GM18867 (cell line): ENCODE results near the gene CCRL2.
"Not testable (repeated sequence)": the region's sequence is repeated elsewhere in the genome, so short reads cannot be mapped to it uniquely, and the experiment has no call there.

ENCODE experiments used
- ATAC-seq: cut with Tn5 transposase; IDR thresholded peaks from one replicate; pipeline ENCODE4 v1.9.1; 2021; ENCODE audit warnings: mild to moderate bottlenecking, moderate library complexity; ENCODE audit not compliant: unreplicated experiment

CCRL2 gene

DNA sequence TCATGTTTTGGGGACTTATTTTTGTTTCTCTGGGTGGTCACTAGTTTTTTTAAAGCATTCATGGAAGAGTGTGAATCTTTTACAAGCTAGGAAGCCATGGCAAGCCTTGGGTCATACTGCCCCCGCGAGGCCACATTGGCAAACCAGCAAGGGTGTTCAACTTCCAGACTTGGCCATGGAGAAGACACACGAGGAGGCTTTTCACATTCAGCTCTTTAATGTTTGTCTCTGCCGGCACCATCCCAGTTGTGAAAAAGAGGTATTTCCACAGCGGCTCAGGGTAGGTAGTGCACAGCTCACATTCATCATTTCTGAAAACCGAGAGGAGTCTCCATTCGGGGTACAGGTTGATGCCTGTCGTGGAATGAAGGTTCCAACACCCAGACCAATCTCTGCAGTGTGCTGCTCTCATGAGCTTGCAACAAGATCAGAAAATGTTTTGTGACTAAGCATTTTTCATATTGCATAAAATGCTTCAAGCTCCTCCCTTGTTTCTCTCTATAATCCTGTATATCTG is 28.6 kb upstream of the CCRL2 start:
- no peak for ATAC-seq

DNA sequence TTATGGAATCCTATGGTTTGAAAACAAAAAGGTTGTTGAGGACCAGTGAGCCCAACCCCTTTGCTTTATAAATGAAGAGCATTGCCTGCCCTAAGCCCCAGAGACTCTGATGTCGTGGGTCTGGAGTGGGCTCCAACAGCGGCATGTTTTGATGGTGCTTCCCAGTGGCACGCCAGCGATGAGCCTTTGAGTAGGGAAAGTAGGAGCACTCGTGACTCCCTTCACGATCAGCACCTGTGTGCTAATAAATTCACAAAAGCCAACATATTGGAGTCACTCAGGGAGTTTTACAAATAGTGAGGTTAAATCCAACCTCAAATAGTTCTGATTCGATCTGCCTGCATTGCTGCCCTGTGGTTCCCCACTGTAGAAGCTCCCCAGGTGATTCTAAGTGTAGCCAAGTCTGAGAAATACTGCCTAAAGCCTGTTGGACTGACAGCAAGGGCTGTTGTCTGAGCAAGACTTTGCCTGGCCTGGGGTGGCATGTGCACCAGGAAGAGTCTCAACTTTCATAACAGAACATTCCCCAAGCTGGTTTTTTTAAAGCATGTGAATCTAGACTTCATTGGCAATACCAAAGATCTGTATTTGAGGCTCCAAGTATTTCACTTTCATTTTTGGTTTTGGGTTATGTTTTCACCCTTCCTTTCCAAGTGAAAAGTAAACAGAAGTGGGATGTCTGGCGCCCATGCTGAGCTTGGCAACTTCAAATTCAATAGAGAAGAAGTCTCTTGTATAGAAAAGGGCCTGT is 26.4 kb upstream of the CCRL2 start:
- ATAC-seq = no peak

DNA sequence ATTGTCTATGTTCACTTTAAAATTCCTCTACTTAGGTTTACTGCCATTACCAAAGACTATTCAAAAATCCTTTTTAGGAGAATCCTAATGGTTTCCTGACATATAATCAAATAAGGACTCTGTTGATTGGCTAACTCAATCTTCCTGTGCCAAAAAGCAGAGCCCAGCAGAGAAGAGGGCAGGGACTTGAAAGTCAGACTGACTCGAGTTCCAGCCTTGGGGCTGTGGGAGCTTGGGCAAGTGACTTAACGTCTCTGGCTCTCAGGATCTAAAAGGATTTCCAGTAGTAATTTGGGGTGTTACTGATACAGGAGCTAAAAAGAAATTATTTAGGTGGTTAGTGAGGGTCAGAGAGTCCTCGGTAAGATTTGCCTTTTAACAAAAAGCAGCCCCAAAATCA is 25.4 kb upstream of the CCRL2 start:
- ATAC-seq = no peak

DNA sequence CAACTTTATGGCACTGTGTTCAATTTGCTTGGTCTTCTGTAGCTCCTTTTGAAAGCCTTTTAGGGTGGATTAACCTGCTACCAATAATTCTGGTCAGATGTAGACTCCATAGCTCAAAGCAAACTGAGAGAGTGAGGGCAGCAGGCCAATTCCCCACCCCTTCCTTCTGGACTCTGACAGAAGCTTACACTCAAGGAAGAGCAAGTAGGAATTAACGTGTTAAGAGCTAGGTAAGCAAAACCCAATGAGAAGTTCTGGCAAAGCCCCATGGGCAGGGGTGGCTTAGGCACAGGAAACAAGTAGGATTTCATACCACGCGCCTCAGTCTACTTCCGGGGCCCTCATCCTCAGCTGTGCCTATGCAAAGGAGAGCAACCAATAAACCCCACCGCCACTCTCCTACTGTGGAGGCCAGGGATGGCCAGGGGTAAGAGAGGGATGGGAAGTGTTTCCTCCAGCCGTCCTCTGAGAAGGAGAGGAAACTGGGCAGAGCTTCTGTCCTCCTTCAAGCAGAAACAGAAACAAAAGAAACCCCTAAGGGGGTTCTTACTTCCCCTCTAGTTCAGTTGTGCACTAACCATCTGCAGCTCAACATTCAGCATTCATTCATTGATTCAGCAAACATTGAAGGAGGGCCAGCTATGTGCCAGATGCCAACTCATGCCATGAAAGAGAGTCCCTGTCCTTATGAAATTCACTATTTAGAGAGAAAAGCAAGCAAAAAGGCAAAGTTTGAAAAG is 23.7 kb upstream of the CCRL2 start:
- ATAC-seq = no peak

DNA sequence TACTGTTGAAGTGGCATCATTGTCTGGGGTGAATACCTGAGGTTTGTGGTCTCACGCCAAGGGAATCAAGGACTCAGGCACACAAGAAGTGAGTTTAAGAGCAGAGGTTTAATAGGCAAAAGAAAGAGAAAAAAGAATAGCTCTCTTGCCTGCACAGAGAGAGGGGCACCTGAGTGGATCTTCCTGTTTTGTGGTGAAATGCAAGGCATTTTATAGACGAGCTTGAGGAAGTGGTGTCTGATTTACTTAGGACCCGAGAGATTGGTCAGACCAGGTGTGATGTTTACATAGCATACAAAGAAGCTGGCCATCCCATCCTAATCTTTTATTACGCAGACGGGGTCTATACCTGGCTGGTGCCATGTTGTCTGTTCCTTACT is 23.1 kb upstream of the CCRL2 start:
- no peak for ATAC-seq

DNA sequence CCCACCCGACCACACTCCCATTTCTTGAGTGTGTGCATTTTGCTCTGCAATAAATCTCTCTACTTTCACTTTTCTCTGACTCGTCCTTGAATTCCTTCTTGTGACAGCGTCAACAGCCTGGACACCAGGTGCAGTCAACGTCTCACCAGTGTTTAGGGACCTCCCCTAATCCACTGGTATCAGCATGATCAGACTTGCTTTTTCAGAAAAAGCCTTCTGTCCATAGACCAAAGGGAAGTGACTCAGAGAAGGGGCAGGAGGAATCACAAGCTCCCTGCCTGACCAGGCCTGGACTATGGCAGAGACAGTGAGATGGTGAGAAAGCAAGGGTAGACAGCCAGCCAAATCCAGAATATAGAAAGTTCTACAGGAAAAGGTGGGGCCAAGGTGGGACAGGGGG is 20.9 kb upstream of the CCRL2 start:
- ATAC-seq = no peak

DNA sequence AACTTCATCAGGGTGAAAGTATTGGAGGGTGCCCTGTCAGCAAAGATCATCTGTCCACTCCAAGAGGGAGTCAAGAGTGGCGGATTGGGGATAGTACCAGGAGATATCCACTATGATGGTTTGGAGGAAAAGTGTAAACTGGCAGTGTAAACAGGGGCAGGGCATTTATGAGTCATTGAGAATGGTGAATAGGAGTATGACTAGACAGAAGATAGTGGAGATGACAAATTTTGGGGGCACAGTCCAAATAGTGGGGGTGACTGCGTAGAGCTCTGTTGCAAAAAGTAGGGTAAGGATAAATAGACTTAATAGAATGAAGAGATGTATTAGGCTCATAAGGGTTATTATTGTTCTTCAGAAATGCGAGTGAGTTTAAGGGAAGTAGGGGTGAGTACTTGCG is 18.2 kb upstream of the CCRL2 start:
- ATAC-seq = not testable (repeated sequence)

DNA sequence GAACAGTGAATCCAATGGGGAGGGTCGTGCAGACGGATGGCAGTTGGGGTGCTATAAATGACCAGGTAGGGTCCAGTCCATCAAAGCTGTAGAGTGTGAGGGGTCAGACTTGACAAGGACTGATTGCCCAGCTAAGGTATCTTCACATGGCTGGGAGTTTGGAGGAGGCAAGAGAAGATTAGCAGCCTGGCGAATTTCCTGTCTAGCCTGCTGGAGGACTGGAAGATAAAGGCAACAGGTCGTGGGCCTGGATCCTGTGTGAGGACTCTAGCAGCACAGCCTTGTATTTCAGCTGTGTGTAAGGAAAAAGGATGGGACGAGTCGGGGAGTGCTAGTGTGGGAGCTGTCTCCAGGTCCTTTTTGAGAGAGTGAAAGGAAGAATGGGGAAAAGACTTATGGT is 17.8 kb upstream of the CCRL2 start:
- ATAC-seq = no peak

DNA sequence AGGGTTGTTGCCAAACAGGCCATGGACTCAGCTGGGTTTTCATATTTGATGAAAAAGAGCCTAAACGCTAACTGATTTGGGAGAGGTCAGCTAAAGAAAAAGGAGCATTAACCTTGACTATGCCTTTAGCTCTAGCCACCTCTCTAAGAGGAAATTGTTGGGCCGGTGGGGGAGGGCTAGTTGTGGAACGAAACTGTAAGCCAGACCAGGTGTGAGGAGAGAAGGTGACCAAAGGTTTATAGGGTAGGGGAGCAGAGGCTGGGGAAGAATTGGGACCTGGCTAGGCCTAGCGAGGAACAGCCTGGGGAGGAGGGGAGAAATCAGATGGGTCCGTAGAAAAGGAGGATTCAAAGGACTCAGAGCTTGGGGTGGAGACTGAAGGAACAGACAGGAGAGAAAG is 15.5 kb upstream of the CCRL2 start:
- ATAC-seq = not testable (repeated sequence)

DNA sequence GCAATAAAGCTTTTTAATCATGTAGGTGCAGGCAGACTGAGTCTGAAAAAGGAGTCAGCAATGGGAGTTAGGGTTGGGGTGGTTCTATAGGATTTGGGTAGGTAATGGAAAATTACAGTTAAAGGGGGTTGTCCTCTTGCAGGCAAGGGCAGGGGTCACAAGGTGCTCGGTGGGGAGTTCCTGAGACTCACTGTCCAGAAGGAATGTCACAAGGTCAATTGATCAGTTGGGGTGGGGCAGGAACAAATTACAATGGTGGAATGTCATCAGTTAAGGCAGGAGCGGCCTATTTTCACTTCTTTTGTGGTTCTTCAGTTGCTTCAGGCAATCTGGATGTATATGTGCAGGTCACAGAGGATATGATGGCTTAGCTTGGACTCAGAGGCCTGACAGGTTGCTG is 14.0 kb upstream of the CCRL2 start:
- ATAC-seq = no peak

DNA sequence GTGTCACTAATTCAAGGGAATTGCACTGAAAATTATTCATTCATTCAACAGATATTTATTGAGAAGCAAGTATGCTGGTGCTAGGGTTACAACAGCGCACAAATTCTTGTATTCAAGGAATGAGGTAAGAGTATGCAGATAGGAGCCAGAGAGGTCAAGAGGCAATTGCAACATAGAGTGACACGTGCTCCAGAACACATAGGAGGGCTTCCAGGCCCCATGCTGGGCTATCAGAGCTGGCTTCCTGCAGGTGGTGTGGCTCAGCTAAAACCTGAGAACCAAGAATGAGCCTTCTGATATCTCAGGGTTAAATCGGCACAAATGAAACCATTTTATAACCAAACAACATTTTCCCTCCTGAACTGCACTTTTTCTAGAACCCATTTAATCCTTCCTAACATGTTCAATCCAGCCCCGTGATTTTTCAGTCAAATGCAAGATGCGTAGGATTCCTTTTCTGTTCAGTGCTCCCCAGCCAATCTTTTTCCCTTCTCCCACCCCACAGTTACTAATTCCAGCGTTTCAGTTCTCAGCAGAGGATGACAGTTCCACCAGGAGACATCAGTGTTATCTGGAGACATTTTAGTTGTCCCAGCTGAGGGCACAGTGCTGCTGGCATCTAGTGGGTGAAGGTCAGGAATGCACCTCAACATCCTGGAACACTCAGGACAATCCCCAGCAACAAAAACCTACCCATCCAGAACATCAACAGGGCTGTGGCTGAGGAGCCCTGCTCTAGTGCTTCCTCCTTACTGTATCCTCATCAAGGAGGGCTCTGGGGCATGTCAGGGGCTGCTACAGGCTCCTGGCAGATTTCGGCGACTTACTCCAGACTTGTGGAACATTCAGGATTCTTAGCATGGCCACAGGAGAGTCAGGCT is 13.3 kb upstream of the CCRL2 start:
- ATAC-seq = no peak

DNA sequence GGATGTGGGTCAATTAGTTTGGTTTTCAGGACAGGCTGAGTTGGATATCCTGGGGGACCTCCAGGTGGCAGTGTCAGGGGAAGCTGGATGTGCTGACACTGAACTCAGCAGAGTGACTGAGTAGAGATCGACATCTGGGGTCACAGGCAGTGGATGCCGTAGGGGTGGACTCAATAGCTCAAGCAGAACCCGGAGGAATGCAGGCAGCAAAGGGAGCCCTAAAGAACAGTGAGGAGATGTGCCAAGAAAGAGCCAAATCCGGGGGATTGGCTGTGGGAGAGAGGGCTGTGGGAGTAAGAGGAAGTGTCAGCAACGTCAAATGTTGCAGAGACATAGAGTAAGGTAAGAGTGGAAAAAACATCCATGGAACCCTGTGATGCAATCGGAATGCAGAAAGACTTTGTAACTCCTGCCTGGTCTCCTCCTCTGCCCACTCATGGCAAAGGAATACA is 11.8 kb upstream of the CCRL2 start:
- no peak for ATAC-seq

DNA sequence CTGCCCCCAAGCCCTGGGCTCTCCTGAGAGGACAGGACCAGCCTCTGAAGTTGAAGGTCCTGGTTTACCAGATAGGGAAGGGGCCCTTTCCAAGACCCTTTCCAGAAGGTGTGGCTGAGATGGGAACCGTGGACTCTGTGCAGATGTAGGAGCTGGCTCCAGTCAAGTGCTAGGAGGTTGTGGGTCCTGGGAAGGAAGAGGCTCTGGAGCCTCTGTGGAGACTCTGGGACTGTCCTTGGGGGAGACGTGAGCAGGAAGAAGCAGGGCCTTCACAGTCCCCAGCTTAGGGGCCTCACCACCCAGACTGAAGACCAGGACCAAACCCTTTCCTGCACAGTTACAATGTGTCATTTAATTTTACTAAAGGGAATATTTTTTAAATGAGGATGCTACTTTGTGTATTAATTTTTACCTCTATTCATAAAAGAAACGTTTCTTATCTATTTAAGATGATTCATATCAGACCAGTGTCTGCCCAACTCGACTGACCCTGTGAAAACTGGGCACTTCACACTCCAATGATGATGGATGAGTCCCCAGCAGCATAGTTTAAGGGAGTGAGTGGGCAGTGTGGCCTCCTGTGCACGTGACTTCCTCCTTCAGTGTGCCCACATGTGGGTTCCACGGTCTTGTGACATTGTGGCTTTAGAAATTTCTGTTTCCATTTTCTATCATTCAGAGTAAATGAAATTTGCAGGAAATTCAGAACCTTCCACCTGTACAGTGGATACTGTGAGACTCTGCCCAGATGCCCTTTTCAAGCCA is 11.1 kb upstream of the CCRL2 start:
- no peak for ATAC-seq

DNA sequence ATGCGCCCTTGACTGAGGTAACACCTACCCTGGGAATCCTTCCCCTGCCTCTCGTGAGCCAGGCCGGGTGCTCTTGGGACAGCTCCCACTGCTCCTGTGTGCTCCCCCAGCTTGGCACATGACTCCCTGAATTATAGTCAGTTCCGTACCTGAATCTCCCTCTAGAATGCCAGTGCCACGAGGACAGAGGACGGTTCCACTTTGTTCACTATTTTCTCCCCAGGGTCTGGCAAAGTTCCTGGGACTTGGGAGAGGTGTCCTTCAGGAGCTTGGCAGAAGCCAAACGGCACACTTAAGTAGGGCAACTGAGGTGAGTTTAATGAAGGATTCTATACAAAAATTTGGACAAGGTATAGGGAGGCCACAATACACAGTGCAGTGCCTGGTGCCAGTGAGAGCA is 9.9 kb upstream of the CCRL2 start:
- ATAC-seq = no peak

DNA sequence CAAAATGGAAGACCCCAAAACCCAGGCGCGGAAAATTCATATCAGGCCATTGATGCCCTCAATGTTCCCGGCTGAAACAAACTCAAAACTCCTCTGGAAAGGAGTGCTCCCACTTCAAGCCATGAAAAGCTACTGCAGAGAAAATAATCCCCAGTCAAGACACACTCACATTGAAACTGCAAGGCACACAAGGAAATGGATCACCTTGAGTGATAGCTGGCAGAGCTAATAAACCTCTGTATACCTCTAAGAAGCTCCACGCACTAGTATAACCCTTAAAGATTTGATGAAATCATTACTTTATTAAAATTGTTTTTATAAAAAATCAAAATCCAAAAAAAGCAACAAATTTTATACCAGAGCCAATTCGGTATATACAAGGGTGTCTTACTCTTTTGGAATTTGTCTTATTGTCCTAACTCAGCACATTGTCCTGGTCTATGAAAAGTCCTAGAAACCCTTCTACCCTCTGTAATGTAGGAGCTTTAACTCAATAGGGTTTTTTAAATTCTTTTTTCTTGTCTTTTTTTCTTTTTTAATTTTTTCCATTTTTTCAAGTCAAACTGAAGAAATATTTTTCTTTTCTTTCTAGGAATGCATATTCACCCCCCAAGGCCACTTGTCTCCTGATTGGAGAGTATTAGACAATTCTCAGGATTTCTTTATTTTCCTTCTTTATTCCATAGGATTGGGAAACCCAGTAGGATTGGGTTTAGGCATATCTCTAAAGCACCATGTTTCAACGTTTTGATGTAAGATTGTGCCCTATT is 8.7 kb upstream of the CCRL2 start:
- ATAC-seq = no peak

DNA sequence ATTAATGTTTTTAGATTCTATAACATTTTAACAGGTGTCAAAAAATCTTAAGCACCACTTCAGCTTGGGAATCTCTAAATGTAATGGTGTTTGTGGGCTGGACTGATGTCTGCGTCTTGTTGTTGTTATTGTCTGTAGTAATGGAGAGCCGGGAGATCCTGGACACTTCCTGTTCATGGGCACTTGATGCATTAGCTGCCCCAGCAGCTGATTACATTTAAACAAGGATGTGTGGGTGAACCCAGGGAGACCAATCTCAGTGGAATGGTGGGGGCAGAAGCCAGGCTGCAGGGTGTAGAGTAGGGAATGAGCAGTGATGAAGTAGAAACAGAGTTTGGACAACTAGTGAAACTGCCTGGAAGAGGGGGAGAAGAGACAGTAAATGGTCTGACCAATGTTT is 8.0 kb upstream of the CCRL2 start:
- no peak for ATAC-seq

DNA sequence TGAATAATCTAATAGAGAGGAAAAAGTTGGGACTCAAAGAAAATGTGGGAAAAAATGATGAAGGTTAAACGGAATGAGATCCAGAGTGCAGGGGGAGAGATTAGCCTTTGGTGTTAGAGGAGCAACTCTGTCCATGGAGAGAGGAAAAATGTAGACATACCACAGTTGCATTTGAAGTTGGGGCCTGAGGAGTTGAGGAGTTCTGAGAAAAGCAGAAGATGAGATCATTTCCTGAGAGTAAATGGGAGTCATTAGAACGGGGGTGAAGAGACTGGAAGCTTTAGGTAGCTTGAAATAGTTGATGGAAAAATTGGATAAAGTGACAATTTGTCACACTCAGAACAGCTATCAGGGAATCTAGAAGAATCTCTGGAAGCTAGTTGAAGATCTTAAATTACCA is 7.5 kb upstream of the CCRL2 start:
- no peak for ATAC-seq

DNA sequence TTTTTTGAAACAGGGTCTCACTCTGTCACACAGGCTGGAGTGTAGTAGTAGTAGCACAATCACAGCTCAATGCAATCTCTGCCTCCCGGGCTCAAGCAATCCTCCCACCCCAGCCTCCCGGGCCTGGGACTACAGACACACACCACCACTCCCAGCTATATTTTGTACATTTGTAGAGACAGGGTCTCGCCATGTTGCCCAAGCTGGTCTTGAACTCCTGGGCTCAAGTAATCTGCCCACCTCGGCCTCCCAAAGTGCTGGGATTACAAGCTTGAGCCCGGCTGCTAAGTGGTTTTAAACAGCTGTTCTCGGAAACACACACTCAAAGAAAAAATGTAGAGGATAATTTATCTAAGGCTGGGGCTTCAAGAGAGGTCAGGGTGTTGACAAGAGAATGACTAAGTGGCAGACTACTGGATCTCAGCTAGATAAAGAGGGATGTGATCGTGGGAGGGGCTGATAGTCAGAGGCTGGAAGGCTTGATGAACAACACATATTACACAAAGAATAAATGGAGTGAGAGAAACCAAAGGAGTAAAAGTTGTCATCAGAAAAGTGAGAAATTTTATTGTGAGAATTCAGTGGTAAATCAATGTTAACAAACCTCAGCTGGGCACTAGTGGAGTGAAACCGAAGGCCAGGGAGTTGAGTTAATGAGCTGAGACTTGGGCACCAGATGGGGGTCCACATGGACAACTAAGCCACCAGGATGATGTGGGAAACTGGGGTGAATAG is 6.9 kb upstream of the CCRL2 start:
- ATAC-seq = no peak

DNA sequence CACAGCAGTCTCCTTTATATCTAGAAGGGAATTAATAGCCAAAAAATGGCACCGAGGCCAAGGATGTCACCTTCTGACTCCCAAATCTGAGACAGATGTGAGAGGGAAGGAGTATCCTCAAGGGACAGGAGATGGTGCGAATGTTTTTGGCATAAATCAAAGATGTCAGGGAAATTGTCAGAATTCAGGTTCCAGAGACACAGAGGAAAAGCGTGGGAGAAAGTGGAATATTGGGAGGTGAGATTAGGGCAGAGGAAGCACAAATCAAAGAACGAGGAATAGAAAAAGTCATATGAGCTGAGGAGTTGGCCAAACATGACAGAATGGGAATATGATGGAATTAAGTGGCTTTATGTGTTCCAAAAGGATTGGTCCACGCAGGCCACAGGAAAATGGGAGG is 6.2 kb upstream of the CCRL2 start:
- ATAC-seq = no peak
